ENCODE data around the gene C11orf16.
"Not testable (repeated sequence)": the region's sequence is repeated elsewhere in the genome, so short reads cannot be mapped to it uniquely, and the experiment has no call there.

C11orf16 gene

GRCh38 chr11:8932564-8933180, at the start of gene C11orf16:
C11orf16 (minus strand) TSS chr11:8932947; CDS start chr11:8932308, 639 bp downstream.
- Histone ChIP-seq H2AFZ (ENCODE audit: low read depth, low read length) (no peak within 1 kb of the TSS), H3K4me3 (ENCODE audit: low read length) (no peak within 1 kb of the TSS), H3K36me3 (ENCODE audit: insufficient read depth, low read length) (no peaks in the 10 kb centered on the region), H3K4me1 (ENCODE audit: insufficient read depth, low read length) (peaks cover 3% of the 10 kb centered on the region), H3K27me3 (ENCODE audit: insufficient read depth, low read length) (no peaks in the 10 kb centered on the region), H3K9me3 (ENCODE audit: low read length) (no peaks in the 10 kb centered on the region)

GRCh38 chr11:8980485-8980884, 47.7 kb upstream of the C11orf16 start:
- no peaks in the 10 kb centered on the region for H3K9me3 ChIP-seq (ENCODE audit: low read length)
- no peaks in the 10 kb centered on the region for H3K36me3 ChIP-seq (ENCODE audit: insufficient read depth, low read length)
- no peak overlapping the region for H3K4me3 ChIP-seq (ENCODE audit: low read length)
- no peaks in the 10 kb centered on the region for H3K27me3 ChIP-seq (ENCODE audit: insufficient read depth, low read length)
- H3K4me1 ChIP-seq (ENCODE audit: insufficient read depth, low read length): peaks cover 5% of the 10 kb centered on the region
- H2AFZ ChIP-seq (ENCODE audit: low read depth, low read length): no peak overlapping the region

- not testable (repeated sequence) for H3K36me3 ChIP-seq (ENCODE audit: insufficient read depth, low read length); H3K4me3 ChIP-seq (ENCODE audit: low read length); H3K9me3 ChIP-seq (ENCODE audit: low read length); H3K27me3 ChIP-seq (ENCODE audit: insufficient read depth, low read length); H3K4me1 ChIP-seq (ENCODE audit: insufficient read depth, low read length); H2AFZ ChIP-seq (ENCODE audit: low read depth, low read length)
These were observed 46.6 kb upstream of the C11orf16 start for GRCh38 chr11:8979365-8979764.

GRCh38 chr11:8973121-8973520, 40.4 kb upstream of the C11orf16 start:
- H3K27me3 ChIP-seq (ENCODE audit: insufficient read depth, low read length): no peaks in the 10 kb centered on the region
- H3K4me1 ChIP-seq (ENCODE audit: insufficient read depth, low read length): no peaks in the 10 kb centered on the region
- H3K9me3 ChIP-seq (ENCODE audit: low read length): no peaks in the 10 kb centered on the region
- H3K36me3 ChIP-seq (ENCODE audit: insufficient read depth, low read length): no peaks in the 10 kb centered on the region
- no peak overlapping the region for H2AFZ ChIP-seq (ENCODE audit: low read depth, low read length)
- H3K4me3 ChIP-seq (ENCODE audit: low read length): no peak overlapping the region

GRCh38 chr11:8971924-8972316, 39.2 kb upstream of the C11orf16 start:
- H3K4me1 ChIP-seq (ENCODE audit: insufficient read depth, low read length): no peaks in the 10 kb centered on the region
- no peak overlapping the region for H3K4me3 ChIP-seq (ENCODE audit: low read length)
- no peaks in the 10 kb centered on the region for H3K9me3 ChIP-seq (ENCODE audit: low read length)
- no peaks in the 10 kb centered on the region for H3K27me3 ChIP-seq (ENCODE audit: insufficient read depth, low read length)
- H3K36me3 ChIP-seq (ENCODE audit: insufficient read depth, low read length): no peaks in the 10 kb centered on the region
- H2AFZ ChIP-seq (ENCODE audit: low read depth, low read length): no peak overlapping the region

- no peaks in the 10 kb centered on the region for H3K27me3 ChIP-seq (ENCODE audit: insufficient read depth, low read length)
- H3K4me3 ChIP-seq (ENCODE audit: low read length): no peak overlapping the region
- no peaks in the 10 kb centered on the region for H3K4me1 ChIP-seq (ENCODE audit: insufficient read depth, low read length)
- no peak overlapping the region for H2AFZ ChIP-seq (ENCODE audit: low read depth, low read length)
- no peaks in the 10 kb centered on the region for H3K36me3 ChIP-seq (ENCODE audit: insufficient read depth, low read length)
- H3K9me3 ChIP-seq (ENCODE audit: low read length): no peaks in the 10 kb centered on the region
These were observed 38.6 kb upstream of the C11orf16 start for GRCh38 chr11:8971196-8971923.

GRCh38 chr11:8967184-8967583, 34.4 kb upstream of the C11orf16 start:
- H2AFZ ChIP-seq (ENCODE audit: low read depth, low read length): no peak overlapping the region
- H3K27me3 ChIP-seq (ENCODE audit: insufficient read depth, low read length): no peaks in the 10 kb centered on the region
- no peak overlapping the region for H3K4me3 ChIP-seq (ENCODE audit: low read length)
- no peaks in the 10 kb centered on the region for H3K9me3 ChIP-seq (ENCODE audit: low read length)
- H3K4me1 ChIP-seq (ENCODE audit: insufficient read depth, low read length): peaks cover 10% of the 10 kb centered on the region
- H3K36me3 ChIP-seq (ENCODE audit: insufficient read depth, low read length): no peaks in the 10 kb centered on the region

GRCh38 chr11:8964324-8965320, 31.9 kb upstream of the C11orf16 start, which contains the start of gene TMEM9B:
TMEM9B (minus strand) TSS chr11:8964442; CDS start chr11:8964313, 129 bp downstream.
- Histone ChIP-seq H3K36me3 (ENCODE audit: insufficient read depth, low read length) (no peaks in the 10 kb centered on the region), H3K9me3 (ENCODE audit: low read length) (no peaks in the 10 kb centered on the region)

GRCh38 chr11:8963569-8964323, 31.0 kb upstream of the C11orf16 start:
- Histone ChIP-seq H3K4me3 (ENCODE audit: low read length) (peak overlapping the region; percentile 94), H3K27me3 (ENCODE audit: insufficient read depth, low read length) (no peaks in the 10 kb centered on the region), H3K4me1 (ENCODE audit: insufficient read depth, low read length) (peaks cover 10% of the 10 kb centered on the region), H2AFZ (ENCODE audit: low read depth, low read length) (peak overlapping the region; percentile 65), H3K9me3 (ENCODE audit: low read length) (no peaks in the 10 kb centered on the region), H3K36me3 (ENCODE audit: insufficient read depth, low read length) (no peaks in the 10 kb centered on the region)

More at GRCh38 chr11:8964324-8965320, 31.9 kb upstream of the C11orf16 start, which contains the start of gene TMEM9B:
- H3K4me1 ChIP-seq (ENCODE audit: insufficient read depth, low read length): peaks cover 10% of the 10 kb centered on the region
- no peaks in the 10 kb centered on the region for H3K27me3 ChIP-seq (ENCODE audit: insufficient read depth, low read length)
- peak within 1 kb of the TSS; percentile 65 for H2AFZ ChIP-seq (ENCODE audit: low read depth, low read length)
- peak within 1 kb of the TSS; percentile 94 for H3K4me3 ChIP-seq (ENCODE audit: low read length)

GRCh38 chr11:8962841-8963240, 30.1 kb upstream of the C11orf16 start:
- Histone ChIP-seq H3K27me3 (ENCODE audit: insufficient read depth, low read length) (no peaks in the 10 kb centered on the region), H3K4me3 (ENCODE audit: low read length) (no peak overlapping the region), H3K4me1 (ENCODE audit: insufficient read depth, low read length) (peaks cover 10% of the 10 kb centered on the region), H3K36me3 (ENCODE audit: insufficient read depth, low read length) (no peaks in the 10 kb centered on the region), H3K9me3 (ENCODE audit: low read length) (no peaks in the 10 kb centered on the region), H2AFZ (ENCODE audit: low read depth, low read length) (no peak overlapping the region)

GRCh38 chr11:8961401-8961800, 28.7 kb upstream of the C11orf16 start:
- Histone ChIP-seq H3K4me1 (ENCODE audit: insufficient read depth, low read length) (peaks cover 10% of the 10 kb centered on the region), H3K4me3 (ENCODE audit: low read length) (no peak overlapping the region), H3K9me3 (ENCODE audit: low read length) (no peaks in the 10 kb centered on the region), H2AFZ (ENCODE audit: low read depth, low read length) (no peak overlapping the region), H3K27me3 (ENCODE audit: insufficient read depth, low read length) (no peaks in the 10 kb centered on the region), H3K36me3 (ENCODE audit: insufficient read depth, low read length) (peaks cover 3% of the 10 kb centered on the region)

- peaks cover 7% of the 10 kb centered on the region for H3K4me1 ChIP-seq (ENCODE audit: insufficient read depth, low read length)
These were observed 26.9 kb upstream of the C11orf16 start for GRCh38 chr11:8959546-8960166.

More at GRCh38 chr11:8959546-8960166, 26.9 kb upstream of the C11orf16 start:
- no peak overlapping the region for H3K4me3 ChIP-seq (ENCODE audit: low read length)
- no peaks in the 10 kb centered on the region for H3K27me3 ChIP-seq (ENCODE audit: insufficient read depth, low read length)
- H2AFZ ChIP-seq (ENCODE audit: low read depth, low read length): no peak overlapping the region
- H3K9me3 ChIP-seq (ENCODE audit: low read length): peaks cover 3% of the 10 kb centered on the region
- peaks cover 9% of the 10 kb centered on the region for H3K36me3 ChIP-seq (ENCODE audit: insufficient read depth, low read length)

Measured in neuron (in vitro differentiated cells).